Measurements from ENCODE around the gene NINJ2.

NINJ2 gene

GRCh38 chr12:571795-572531, 91.3 kb downstream of the NINJ2 start:
- no peaks in the 10 kb centered on the region for H3K36me3 ChIP-seq
- H3K27me3 ChIP-seq = no peaks in the 10 kb centered on the region
- H3K9me3 ChIP-seq = no peaks in the 10 kb centered on the region
- H3K4me1 ChIP-seq (ENCODE audit: control insufficient read depth in 1 of 2, insufficient read depth in 1 of 2, low read depth in 1 of 2, low read length in 1 of 2) = peaks cover 28 to 33% of the 10 kb centered on the region in 2 experiments
- no peak overlapping the region for H3K27ac ChIP-seq
- no peak for TF ChIP-seq CTCF (IDR thresholded peaks at IDR 0.05)
- no peak overlapping the region for H3K4me3 ChIP-seq (ENCODE audit: low read depth in 1 of 2, low read length in 1 of 2)

- TF ChIP-seq CTCF (IDR thresholded peaks at IDR 0.05) = no peak
- no peaks in the 10 kb centered on the region for H3K27me3 ChIP-seq
- peaks cover 20 to 25% of the 10 kb centered on the region in 2 experiments for H3K4me1 ChIP-seq (ENCODE audit: control insufficient read depth in 1 of 2, insufficient read depth in 1 of 2, low read depth in 1 of 2, low read length in 1 of 2)
- H3K36me3 ChIP-seq = no peaks in the 10 kb centered on the region
- H3K9me3 ChIP-seq = no peaks in the 10 kb centered on the region
- H3K4me3 ChIP-seq (ENCODE audit: low read depth in 1 of 2, low read length in 1 of 2) = no peak overlapping the region
- no peak overlapping the region for H3K27ac ChIP-seq
Observed at GRCh38 chr12:570921-571794, 92.1 kb downstream of the NINJ2 start.

GRCh38 chr12:570435-570920, 92.8 kb downstream of the NINJ2 start:
- Histone ChIP-seq H3K36me3 (peaks cover 6% of the 10 kb centered on the region), H3K27me3 (no peaks in the 10 kb centered on the region), H3K4me3 (ENCODE audit: low read depth in 1 of 2, low read length in 1 of 2) (peak overlapping the region; percentile 53 to 72), H3K9me3 (no peaks in the 10 kb centered on the region), H3K27ac (no peak overlapping the region), H3K4me1 (ENCODE audit: control insufficient read depth in 1 of 2, insufficient read depth in 1 of 2, low read depth in 1 of 2, low read length in 1 of 2) (peaks cover 13 to 19% of the 10 kb centered on the region in 2 experiments)
- TF ChIP-seq CTCF (IDR thresholded peaks at IDR 0.05) = no peak

GRCh38 chr12:569803-570434, 93.3 kb downstream of the NINJ2 start:
- TF ChIP-seq CTCF (IDR thresholded peaks at IDR 0.05) = peak; percentile 88
- Histone ChIP-seq H3K27me3 (no peaks in the 10 kb centered on the region), H3K27ac (no peak overlapping the region), H3K4me1 (ENCODE audit: control insufficient read depth in 1 of 2, insufficient read depth in 1 of 2, low read depth in 1 of 2, low read length in 1 of 2) (peaks cover 11 to 20% of the 10 kb centered on the region in 2 experiments), H3K4me3 (ENCODE audit: low read depth in 1 of 2, low read length in 1 of 2) (peak overlapping the region; percentile 53 to 72), H3K9me3 (no peaks in the 10 kb centered on the region), H3K36me3 (peaks cover 12% of the 10 kb centered on the region)

GRCh38 chr12:569091-569676, 94.1 kb downstream of the NINJ2 start:
- Histone ChIP-seq H3K4me1 (ENCODE audit: control insufficient read depth in 1 of 2, insufficient read depth in 1 of 2, low read depth in 1 of 2, low read length in 1 of 2) (peaks cover 17 to 27% of the 10 kb centered on the region in 2 experiments), H3K27me3 (no peaks in the 10 kb centered on the region), H3K4me3 (ENCODE audit: low read depth in 1 of 2, low read length in 1 of 2) (peak overlapping the region; percentile 53 to 72), H3K36me3 (peaks cover 12% of the 10 kb centered on the region), H3K27ac (no peak overlapping the region), H3K9me3 (no peaks in the 10 kb centered on the region)
- no peak for TF ChIP-seq CTCF (IDR thresholded peaks at IDR 0.05)
